ENCODE measurements around the gene ADARB1. TPM values are rescaled to one million over a fixed set of nuclear protein-coding genes. Genes with fewer than 3 reads are reported as not detected.

ADARB1 gene
- total RNA-seq, 2 experiments from 2014 or later = 27.5 to 28.6 TPM

DNA sequence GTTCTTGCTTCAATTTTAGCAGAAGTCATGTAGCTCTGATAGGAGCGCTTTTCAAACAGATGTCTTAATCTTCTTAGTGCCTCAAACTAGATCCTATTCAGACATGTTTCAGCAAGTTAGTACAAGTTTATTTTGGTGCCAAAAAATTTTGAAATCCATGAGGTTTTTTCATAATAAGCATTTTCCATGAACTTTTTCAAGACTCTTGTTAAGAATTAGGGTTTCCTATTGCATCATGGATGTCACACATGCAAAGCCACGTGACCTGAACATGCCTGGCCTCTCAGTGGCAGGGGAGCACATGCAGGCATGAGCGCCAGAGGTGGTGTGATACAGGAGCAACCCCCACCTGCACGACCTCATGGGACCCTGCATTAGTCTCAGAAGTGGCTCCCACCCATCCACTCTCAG lies 145.7 kb downstream of the ADARB1 start:
- peaks cover 25% of the 10 kb centered on the region for H3K36me3 ChIP-seq (ENCODE audit: insufficient read depth, low read length)
- ATAC-seq (ENCODE audit: poor library complexity) (no peak), DNase-seq (no peak)
- Mint-ChIP-seq H3K27ac (no peak overlapping the region), H3K9me3 (peaks cover 3% of the 10 kb centered on the region), H3K4me1 (ENCODE audit: low read depth) (peaks cover 12% of the 10 kb centered on the region), H3K27me3 (no peaks in the 10 kb centered on the region), H3K4me3 (no peak overlapping the region), H3K36me3 (ENCODE audit: low read depth) (peaks cover 74% of the 10 kb centered on the region)
- no peak for TF ChIP-seq CTCF (IDR thresholded peaks at IDR 0.05)
- ChIA-PET POLR2A (no interaction called here), CTCF (no interaction called here)
- H3K4me1 ChIP-seq (ENCODE audit: insufficient read depth, low read length) = peaks cover 8% of the 10 kb centered on the region
- H3K4me3 ChIP-seq (ENCODE audit: low read length) = no peak overlapping the region
- H3K9me3 ChIP-seq (ENCODE audit: control insufficient read depth in 1 of 2, insufficient read depth in 1 of 2, low read length in 2 of 2) = no peaks in the 10 kb centered on the region
- H3K27ac ChIP-seq (ENCODE audit: low read depth in 1 of 2, low read length in 2 of 2) = no peak overlapping the region
- intact Hi-C loops (cut with DNase I, micrococcal nuclease) = loop anchor here in 1 of 2 experiments (5.0 kb wide), 1 partner anchor 42 kb away; no protein-coding TSS in a partner anchor
- H3K27me3 ChIP-seq (ENCODE audit: control insufficient read depth in 1 of 2, insufficient read depth in 2 of 2, low read length in 2 of 2) = no peaks in the 10 kb centered on the region

DNA sequence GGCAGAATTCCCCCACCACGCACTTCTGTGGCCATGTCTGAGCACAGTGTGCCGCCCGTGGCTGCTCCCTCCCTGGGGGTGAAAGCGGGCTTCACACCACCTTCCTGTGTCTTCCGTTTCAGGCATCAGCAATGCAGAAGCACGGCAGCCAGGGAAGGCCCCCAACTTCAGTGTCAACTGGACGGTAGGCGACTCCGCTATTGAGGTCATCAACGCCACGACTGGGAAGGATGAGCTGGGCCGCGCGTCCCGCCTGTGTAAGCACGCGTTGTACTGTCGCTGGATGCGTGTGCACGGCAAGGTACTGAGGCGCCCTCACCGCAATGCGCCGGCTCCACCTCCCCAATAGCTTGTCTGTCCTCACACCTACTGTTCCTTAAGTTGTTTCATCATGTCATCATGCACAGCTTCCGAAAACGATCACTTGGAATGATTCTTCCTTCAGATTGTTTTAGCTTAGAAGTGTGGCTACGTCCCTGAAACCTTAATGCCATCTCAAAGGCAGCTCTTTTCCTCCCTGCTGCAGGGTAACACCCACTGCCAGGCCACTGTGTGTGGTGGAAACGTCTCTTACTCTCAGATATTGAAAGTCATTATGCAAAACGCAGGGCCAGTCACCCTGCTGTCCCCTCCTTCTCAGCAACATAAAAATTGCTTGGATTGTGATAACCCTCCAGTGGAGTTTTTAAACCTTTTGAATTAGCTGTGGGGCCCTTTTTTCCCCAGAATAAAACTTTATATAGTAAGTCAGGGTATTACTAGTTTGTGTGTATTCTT lies 146.5 kb downstream of the ADARB1 start:
- H3K27ac ChIP-seq (ENCODE audit: low read depth in 1 of 2, low read length in 2 of 2) = no peak overlapping the region
- H3K4me3 ChIP-seq (ENCODE audit: low read length) = no peak overlapping the region
- no peak for TF ChIP-seq CTCF (IDR thresholded peaks at IDR 0.05)
- no peaks in the 10 kb centered on the region for H3K27me3 Mint-ChIP-seq
- H3K27ac Mint-ChIP-seq = peak overlapping the region; percentile 10
- H3K9me3 ChIP-seq (ENCODE audit: control insufficient read depth in 1 of 2, insufficient read depth in 1 of 2, low read length in 2 of 2) = no peaks in the 10 kb centered on the region
- H3K4me3 Mint-ChIP-seq = no peak overlapping the region
- peaks cover 3% of the 10 kb centered on the region for H3K9me3 Mint-ChIP-seq
- peaks cover 20% of the 10 kb centered on the region for H3K4me1 Mint-ChIP-seq (ENCODE audit: low read depth)
- H3K4me1 ChIP-seq (ENCODE audit: insufficient read depth, low read length) = peaks cover 16% of the 10 kb centered on the region
- H3K36me3 ChIP-seq (ENCODE audit: insufficient read depth, low read length) = peaks cover 25% of the 10 kb centered on the region
- ATAC-seq (ENCODE audit: poor library complexity) (no peak), DNase-seq (no peak)
- H3K27me3 ChIP-seq (ENCODE audit: control insufficient read depth in 1 of 2, insufficient read depth in 2 of 2, low read length in 2 of 2) = no peaks in the 10 kb centered on the region
- intact Hi-C loops (cut with DNase I, micrococcal nuclease) = loop anchor here in 1 of 2 experiments (5.0 kb wide), 1 partner anchor 41 kb away; no protein-coding TSS in a partner anchor
- ChIA-PET POLR2A (no interaction called here), CTCF (no interaction called here)
- H3K36me3 Mint-ChIP-seq (ENCODE audit: low read depth) = peaks cover 68% of the 10 kb centered on the region

DNA sequence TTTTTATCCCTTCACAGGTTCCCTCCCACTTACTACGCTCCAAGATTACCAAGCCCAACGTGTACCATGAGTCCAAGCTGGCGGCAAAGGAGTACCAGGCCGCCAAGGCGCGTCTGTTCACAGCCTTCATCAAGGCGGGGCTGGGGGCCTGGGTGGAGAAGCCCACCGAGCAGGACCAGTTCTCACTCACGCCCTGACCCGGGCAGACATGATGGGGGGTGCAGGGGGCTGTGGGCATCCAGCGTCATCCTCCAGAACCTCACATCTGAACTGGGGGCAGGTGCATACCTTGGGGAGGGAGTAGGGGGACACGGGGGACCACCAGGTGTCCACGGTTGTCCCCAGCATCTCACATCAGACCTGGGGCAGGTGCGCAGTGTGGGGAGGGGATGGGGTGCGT lies 147.6 kb downstream of the ADARB1 start:
- H3K27me3 ChIP-seq (ENCODE audit: control insufficient read depth in 1 of 2, insufficient read depth in 2 of 2, low read length in 2 of 2) = no peaks in the 10 kb centered on the region
- no peak for ATAC-seq (ENCODE audit: poor library complexity)

More for the DNA sequence above, 147.6 kb downstream of the ADARB1 start:
- Histone ChIP-seq H3K4me3 (ENCODE audit: low read length) (no peak overlapping the region), H3K9me3 (ENCODE audit: control insufficient read depth in 1 of 2, insufficient read depth in 1 of 2, low read length in 2 of 2) (no peaks in the 10 kb centered on the region), H3K36me3 (ENCODE audit: insufficient read depth, low read length) (peaks cover 25% of the 10 kb centered on the region), H3K27ac (ENCODE audit: low read depth in 1 of 2, low read length in 2 of 2) (no peak overlapping the region), H3K4me1 (ENCODE audit: insufficient read depth, low read length) (peaks cover 27% of the 10 kb centered on the region)
- TF ChIP-seq CTCF (IDR thresholded peaks at IDR 0.05) = no peak
- H3K27ac Mint-ChIP-seq = no peak overlapping the region
- CTCF ChIA-PET = no interaction called here
- DNase-seq = no peak
- POLR2A ChIA-PET = no interaction called here
- intact Hi-C loops (cut with DNase I, micrococcal nuclease) = loop anchor here in 1 of 2 experiments (5.0 kb wide), 1 partner anchor 40 kb away; no protein-coding TSS in a partner anchor
- peaks cover 31% of the 10 kb centered on the region for H3K4me1 Mint-ChIP-seq (ENCODE audit: low read depth)
- H3K27me3 Mint-ChIP-seq = no peaks in the 10 kb centered on the region
- H3K9me3 Mint-ChIP-seq = peaks cover 3% of the 10 kb centered on the region
- H3K4me3 Mint-ChIP-seq = no peak overlapping the region
- peaks cover 57% of the 10 kb centered on the region for H3K36me3 Mint-ChIP-seq (ENCODE audit: low read depth)

All from CD4-positive, alpha-beta T cell (primary cell).